SK-N-SH treated with all-trans-retinoic acid at 6 μM for 48 hours (cell line): Measurements from ENCODE around the gene PLEKHA3.

ENCODE experiments used
- ATAC-seq: fragments of 200-7000 bp; cut with Tn5 transposase; 3 replicates; pipeline ENCODE4 v1.9.1; 2020; ENCODE audit warnings: mild to moderate bottlenecking, moderate library complexity
- ARNTL ChIP-seq: fragments of 450-650 bp; formaldehyde crosslinking; IDR thresholded peaks from 2 replicates; pipeline ENCODE4 v1.5.0; 2020; ENCODE audit warnings: low read depth, mild to moderate bottlenecking, moderate library complexity, borderline replicate concordance
- BACH2 ChIP-seq: fragments of 250-450 bp; sonication (Bioruptor Pico); IDR thresholded peaks from 2 replicates; pipeline ENCODE4 v1.9.0; 2021; ENCODE audit warnings: mild to moderate bottlenecking, borderline replicate concordance
- CSDC2 ChIP-seq: fragments of 250-450 bp; sonication (Bioruptor Pico); IDR thresholded peaks from 2 replicates; pipeline ENCODE4 v1.5.0; 2020; ENCODE audit warnings: mild to moderate bottlenecking, moderate library complexity
- CSRNP3 ChIP-seq: fragments of 250-450 bp; sonication (Bioruptor Pico); IDR thresholded peaks from 2 replicates; pipeline ENCODE4 v1.5.1; 2021; ENCODE audit warnings: mild to moderate bottlenecking, moderate library complexity
- GLIS3 ChIP-seq: fragments of 250-450 bp; sonication (Bioruptor Pico); IDR thresholded peaks from 2 replicates; pipeline ENCODE4 v1.5.0; 2020; ENCODE audit warnings: mild to moderate bottlenecking, moderate library complexity
- ISL1 ChIP-seq: fragments of 250-450 bp; sonication (Bioruptor Pico); IDR thresholded peaks from 2 replicates; pipeline ENCODE4 v2.1.2; 2022; ENCODE audit warnings: mild to moderate bottlenecking, moderate library complexity
- OSR1 ChIP-seq: fragments of 250-450 bp; sonication (Bioruptor Pico); IDR thresholded peaks from 2 replicates; pipeline ENCODE4 v1.8.0; 2022; ENCODE audit warnings: moderate library complexity, mild to moderate bottlenecking, inconsistent platforms
- PPARA ChIP-seq: fragments of 250-450 bp; sonication (Bioruptor Pico); IDR thresholded peaks from 2 replicates; pipeline ENCODE4 v1.5.0; 2020; ENCODE audit warnings: mild to moderate bottlenecking, borderline replicate concordance
- RARB ChIP-seq: fragments of 250-450 bp; sonication (Bioruptor Pico); IDR thresholded peaks from 2 replicates; pipeline ENCODE4 v1.8.0; 2021; ENCODE audit warnings: mild to moderate bottlenecking, moderate library complexity
- SNAI2 ChIP-seq: fragments of 250-450 bp; sonication (Bioruptor Pico); IDR thresholded peaks from 2 replicates; pipeline ENCODE4 v1.5.0; 2020; ENCODE audit warnings: mild to moderate bottlenecking, moderate library complexity
- TCF4 ChIP-seq: fragments of 250-450 bp; sonication (Bioruptor Pico); IDR thresholded peaks from 2 replicates; pipeline ENCODE4 v1.8.0; 2021; ENCODE audit warnings: mild to moderate bottlenecking, moderate library complexity, borderline replicate concordance
- TOX ChIP-seq: fragments of 250-450 bp; sonication (Bioruptor Pico); IDR thresholded peaks from 2 replicates; pipeline ENCODE4 v1.8.0; 2021; ENCODE audit warnings: mild to moderate bottlenecking, moderate library complexity, borderline replicate concordance
- ZC3H10 ChIP-seq: fragments of 250-450 bp; sonication (Bioruptor Pico); IDR thresholded peaks from 2 replicates; pipeline ENCODE4 v1.5.1; 2021; ENCODE audit warnings: mild to moderate bottlenecking, moderate library complexity
- ZFP3 ChIP-seq: fragments of 250-450 bp; sonication (Bioruptor Pico); IDR thresholded peaks from 2 replicates; pipeline ENCODE4 v1.5.0; 2020; ENCODE audit warnings: mild to moderate bottlenecking, moderate library complexity
- ZFP30 ChIP-seq: fragments of 450-650 bp; formaldehyde crosslinking; IDR thresholded peaks from 2 replicates; pipeline ENCODE4 v1.5.0; 2022; ENCODE audit warnings: mild to moderate bottlenecking, moderate library complexity
- ZNF565 ChIP-seq: fragments of 450-650 bp; formaldehyde crosslinking; conservative IDR thresholded peaks from 2 replicates; pipeline ENCODE4 v1.5.0; 2020; ENCODE audit warnings: low read depth, mild to moderate bottlenecking, moderate library complexity
- ZNF8 ChIP-seq: fragments of 450-650 bp; formaldehyde crosslinking; IDR thresholded peaks from 2 replicates; pipeline ENCODE4 v1.5.0; 2020; ENCODE audit warnings: mild to moderate bottlenecking, moderate library complexity
- TF ChIP-seq, protein P1 (sequence below): fragments of 250-450 bp; sonication (Bioruptor Pico); IDR thresholded peaks from 2 replicates; pipeline ENCODE4 v1.5.1; 2020; ENCODE audit warnings: low read depth, mild to moderate bottlenecking, moderate library complexity
- TF ChIP-seq, protein P2 (sequence below): fragments of 250-450 bp; sonication (Bioruptor Pico); IDR thresholded peaks from 2 replicates; pipeline ENCODE4 v1.8.0; 2020; ENCODE audit warnings: mild to moderate bottlenecking, moderate library complexity, borderline replicate concordance
- TF ChIP-seq, protein P3 (sequence below): fragments of 250-450 bp; sonication (Bioruptor Pico); IDR thresholded peaks from 2 replicates; pipeline ENCODE4 v1.5.0; 2020; ENCODE audit warnings: mild to moderate bottlenecking, moderate library complexity

PLEKHA3 gene

DNA sequence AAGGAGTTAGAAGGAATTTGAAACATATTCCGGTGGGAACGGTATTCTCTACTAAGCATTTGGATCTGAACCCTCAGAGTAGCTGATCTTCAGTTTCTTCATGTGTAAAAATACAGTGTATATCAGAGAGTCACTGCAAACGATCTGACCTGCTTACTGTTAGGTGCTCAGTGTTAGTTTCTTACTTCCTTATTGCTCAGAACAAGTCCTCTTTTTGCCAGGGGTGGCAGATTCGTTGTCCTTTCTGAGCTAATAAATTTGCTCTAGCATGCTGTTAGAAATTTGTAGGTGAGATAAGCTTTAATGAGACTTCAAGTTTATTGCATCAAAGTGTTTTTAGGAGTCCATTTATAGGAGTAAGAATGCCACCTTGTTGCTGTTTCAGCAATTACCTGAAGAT is 15.8 kb downstream of the PLEKHA3 start:
- TF ChIP-seq ZFP30 (CRISPR knock-in tag) (no peak), CSRNP3 (CRISPR knock-in tag) (no peak), RARB (CRISPR knock-in tag) (no peak), ISL1 (CRISPR knock-in tag) (no peak), PPARA (CRISPR knock-in tag) (no peak), ZC3H10 (CRISPR knock-in tag) (no peak), ZNF8 (no peak), TCF4 (no peak)
- TF ChIP-seq, protein P1, sequence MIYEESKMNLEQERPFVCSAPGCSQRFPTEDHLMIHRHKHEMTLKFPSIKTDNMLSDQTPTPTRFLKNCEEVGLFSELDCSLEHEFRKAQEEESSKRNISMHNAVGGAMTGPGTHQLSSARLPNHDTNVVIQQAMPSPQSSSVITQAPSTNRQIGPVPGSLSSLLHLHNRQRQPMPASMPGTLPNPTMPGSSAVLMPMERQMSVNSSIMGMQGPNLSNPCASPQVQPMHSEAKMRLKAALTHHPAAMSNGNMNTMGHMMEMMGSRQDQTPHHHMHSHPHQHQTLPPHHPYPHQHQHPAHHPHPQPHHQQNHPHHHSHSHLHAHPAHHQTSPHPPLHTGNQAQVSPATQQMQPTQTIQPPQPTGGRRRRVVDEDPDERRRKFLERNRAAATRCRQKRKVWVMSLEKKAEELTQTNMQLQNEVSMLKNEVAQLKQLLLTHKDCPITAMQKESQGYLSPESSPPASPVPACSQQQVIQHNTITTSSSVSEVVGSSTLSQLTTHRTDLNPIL (CRISPR knock-in tag): no peak
- TF ChIP-seq, all 23 proteins: peak for 0
- no peak for ATAC-seq

GRCh38 chr2:178498137-178498536 is 17.9 kb downstream of the PLEKHA3 start:
- TF ChIP-seq GLIS3 (CRISPR knock-in tag): no peak
- ATAC-seq: no peak

DNA sequence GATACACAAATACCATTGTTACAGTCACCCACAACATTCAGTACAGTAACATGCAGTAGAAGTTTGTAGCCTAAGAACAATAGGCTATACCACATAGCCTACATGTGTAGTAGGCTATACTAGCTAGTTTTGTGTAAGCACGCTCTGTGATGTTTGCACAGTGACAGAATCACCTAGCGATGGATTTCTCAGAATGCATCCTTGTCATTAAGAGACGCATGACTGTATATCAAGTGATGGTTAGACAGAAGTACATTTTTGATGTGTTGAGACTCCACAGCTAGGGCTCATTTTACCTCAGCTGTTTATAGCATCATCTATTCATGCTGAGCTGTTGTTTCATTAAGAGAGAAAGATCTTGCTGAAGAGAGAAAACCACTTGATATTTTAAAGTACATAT is 19.4 kb downstream of the PLEKHA3 start:
- no peak for TF ChIP-seq GLIS3 (CRISPR knock-in tag)
- no peak for ATAC-seq

DNA sequence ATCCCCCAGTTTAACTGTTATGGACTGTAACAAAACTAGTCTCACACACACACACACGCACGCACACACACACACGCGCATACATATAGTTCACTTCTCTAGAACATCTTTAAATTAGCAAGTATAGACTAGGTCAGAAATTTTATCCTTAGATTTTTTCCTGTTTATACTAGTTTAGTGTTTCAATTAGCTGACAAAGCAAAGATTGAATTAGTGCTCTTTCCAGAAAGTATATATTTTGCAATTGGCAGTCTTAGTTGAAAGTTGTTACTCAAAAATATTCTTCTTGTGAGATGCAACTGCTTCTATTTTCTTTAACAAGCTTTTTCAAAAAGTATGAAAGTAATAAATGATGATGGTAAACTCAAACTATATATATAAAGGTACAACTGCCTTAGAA is 22.5 kb downstream of the PLEKHA3 start:
- TF ChIP-seq CSDC2 (CRISPR knock-in tag) (no peak), ZNF565 (CRISPR knock-in tag) (no peak), OSR1 (CRISPR knock-in tag) (no peak), ARNTL (CRISPR knock-in tag) (no peak), RARB (CRISPR knock-in tag) (no peak), SNAI2 (CRISPR knock-in tag) (no peak), TOX (CRISPR knock-in tag) (no peak), ZFP3 (CRISPR knock-in tag) (no peak), BACH2 (no peak)
- TF ChIP-seq, protein P2, sequence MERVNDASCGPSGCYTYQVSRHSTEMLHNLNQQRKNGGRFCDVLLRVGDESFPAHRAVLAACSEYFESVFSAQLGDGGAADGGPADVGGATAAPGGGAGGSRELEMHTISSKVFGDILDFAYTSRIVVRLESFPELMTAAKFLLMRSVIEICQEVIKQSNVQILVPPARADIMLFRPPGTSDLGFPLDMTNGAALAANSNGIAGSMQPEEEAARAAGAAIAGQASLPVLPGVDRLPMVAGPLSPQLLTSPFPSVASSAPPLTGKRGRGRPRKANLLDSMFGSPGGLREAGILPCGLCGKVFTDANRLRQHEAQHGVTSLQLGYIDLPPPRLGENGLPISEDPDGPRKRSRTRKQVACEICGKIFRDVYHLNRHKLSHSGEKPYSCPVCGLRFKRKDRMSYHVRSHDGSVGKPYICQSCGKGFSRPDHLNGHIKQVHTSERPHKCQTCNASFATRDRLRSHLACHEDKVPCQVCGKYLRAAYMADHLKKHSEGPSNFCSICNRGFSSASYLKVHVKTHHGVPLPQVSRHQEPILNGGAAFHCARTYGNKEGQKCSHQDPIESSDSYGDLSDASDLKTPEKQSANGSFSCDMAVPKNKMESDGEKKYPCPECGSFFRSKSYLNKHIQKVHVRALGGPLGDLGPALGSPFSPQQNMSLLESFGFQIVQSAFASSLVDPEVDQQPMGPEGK: no peak
- TF ChIP-seq, protein P1 (CRISPR knock-in tag): no peak
- TF ChIP-seq, protein P3, sequence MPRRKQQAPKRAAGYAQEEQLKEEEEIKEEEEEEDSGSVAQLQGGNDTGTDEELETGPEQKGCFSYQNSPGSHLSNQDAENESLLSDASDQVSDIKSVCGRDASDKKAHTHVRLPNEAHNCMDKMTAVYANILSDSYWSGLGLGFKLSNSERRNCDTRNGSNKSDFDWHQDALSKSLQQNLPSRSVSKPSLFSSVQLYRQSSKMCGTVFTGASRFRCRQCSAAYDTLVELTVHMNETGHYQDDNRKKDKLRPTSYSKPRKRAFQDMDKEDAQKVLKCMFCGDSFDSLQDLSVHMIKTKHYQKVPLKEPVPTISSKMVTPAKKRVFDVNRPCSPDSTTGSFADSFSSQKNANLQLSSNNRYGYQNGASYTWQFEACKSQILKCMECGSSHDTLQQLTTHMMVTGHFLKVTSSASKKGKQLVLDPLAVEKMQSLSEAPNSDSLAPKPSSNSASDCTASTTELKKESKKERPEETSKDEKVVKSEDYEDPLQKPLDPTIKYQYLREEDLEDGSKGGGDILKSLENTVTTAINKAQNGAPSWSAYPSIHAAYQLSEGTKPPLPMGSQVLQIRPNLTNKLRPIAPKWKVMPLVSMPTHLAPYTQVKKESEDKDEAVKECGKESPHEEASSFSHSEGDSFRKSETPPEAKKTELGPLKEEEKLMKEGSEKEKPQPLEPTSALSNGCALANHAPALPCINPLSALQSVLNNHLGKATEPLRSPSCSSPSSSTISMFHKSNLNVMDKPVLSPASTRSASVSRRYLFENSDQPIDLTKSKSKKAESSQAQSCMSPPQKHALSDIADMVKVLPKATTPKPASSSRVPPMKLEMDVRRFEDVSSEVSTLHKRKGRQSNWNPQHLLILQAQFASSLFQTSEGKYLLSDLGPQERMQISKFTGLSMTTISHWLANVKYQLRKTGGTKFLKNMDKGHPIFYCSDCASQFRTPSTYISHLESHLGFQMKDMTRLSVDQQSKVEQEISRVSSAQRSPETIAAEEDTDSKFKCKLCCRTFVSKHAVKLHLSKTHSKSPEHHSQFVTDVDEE (CRISPR knock-in tag): no peak

DNA sequence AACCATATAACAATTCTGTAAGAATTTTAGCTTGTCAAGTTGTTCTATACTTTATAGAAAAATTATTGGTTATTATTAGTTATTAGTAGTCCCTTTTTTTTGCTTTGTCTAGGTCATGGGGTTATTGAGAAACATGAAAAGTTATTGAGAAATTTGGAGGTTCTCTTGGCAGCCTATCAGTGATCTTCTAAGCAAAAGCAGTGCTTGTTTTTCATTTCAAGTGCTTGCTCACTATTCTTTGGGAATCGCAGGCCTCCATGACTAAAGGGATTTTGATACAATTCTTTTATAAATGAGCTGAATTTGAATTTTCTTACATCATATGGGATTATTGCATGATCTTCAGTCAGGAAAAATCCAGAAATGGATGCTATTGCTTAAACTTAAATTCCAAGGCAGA is 25.8 kb downstream of the PLEKHA3 start:
- TF ChIP-seq, protein P1 (CRISPR knock-in tag): no peak
- TF ChIP-seq TCF4 (no peak), TOX (CRISPR knock-in tag) (no peak), BACH2 (no peak), RARB (CRISPR knock-in tag) (no peak), ZNF8 (no peak), PPARA (CRISPR knock-in tag) (no peak)
- ATAC-seq: no peak

More for the DNA sequence above, 22.5 kb downstream of the PLEKHA3 start:
- ATAC-seq: no peak
